Activated CD4-positive, alpha-beta T cell treated with anti-CD3 and anti-CD28 coated beads, Interleukin-2, amount 50 U/mL, for 16 hours (primary cell): ENCODE results near the gene PDLIM4.

ENCODE experiments used
- DNase-seq: peaks from one replicate; pipeline ENCODE4 v3.0.0-alpha.2; 2020

PDLIM4 gene

GRCh38 chr5:132227485-132228240 is 29.8 kb upstream of the PDLIM4 start, which contains the start of gene P4HA2:
P4HA2 (minus strand) TSS chr5:132227853; CDS start chr5:132218626, 9,227 bp downstream.
- peak; percentile 67 for DNase-seq

GRCh38 chr5:132228241-132229035 is 29.1 kb upstream of the PDLIM4 start:
- no peak for DNase-seq

DNA sequence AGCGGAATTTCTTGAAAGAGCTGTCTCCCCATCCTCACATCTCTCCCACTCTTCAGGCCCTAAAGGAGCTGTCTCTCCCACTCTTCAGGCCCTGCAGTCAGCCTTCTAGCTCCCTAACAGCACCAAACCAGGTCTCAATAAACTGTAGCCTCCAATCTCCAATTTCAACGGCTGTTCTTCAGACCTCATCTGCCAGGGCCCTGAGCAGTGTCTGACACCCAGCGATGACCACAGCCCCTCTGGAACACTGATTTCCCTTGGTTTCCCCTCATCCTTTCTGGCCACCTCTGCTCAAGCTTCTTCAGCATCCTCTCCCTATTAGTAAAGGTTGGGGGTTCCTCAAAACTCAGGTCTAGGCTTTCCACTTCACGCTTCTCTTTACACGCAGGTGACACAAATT is 28.3 kb upstream of the PDLIM4 start:
- no peak for DNase-seq

DNA sequence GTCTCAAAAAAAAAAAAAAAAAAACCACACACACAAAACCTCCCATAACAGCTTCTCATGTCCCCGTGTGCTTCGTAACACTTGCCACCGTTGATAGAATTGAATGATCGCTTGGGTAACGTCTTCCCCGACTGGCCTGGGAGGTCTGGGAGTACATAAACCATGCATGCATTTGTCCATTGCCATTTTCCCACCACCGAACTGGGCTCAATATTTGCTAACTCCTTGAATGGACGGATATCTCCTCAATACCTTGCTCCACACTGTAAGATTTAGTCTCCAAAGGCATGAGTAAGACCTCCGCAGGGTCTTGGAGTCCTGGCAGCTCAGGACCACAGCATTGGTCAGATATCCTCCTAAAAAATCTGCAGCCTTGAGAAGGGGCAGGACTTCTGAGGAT is 26.6 kb upstream of the PDLIM4 start:
- DNase-seq = no peak

DNA sequence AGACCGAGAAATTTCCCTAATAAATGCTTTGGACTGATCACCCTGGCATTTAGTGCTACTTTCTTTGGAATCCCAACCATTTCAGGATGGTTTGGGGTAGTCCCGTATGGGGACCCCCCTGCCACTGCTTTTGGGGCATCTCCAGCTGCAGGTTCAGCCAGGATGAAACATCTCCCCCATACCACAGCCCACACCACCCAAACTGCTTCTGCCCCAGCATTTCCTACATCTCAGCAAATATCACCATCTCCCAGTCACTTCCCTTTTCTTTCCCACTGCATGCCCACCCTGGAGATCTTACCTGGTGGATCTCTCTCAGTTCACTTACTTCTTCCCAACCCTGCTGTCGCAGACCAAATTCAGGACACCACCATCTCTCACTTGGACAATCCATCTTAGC is 25.0 kb upstream of the PDLIM4 start:
- no peak for DNase-seq

GRCh38 chr5:132233081-132233480 is 24.4 kb upstream of the PDLIM4 start:
- no peak for DNase-seq

GRCh38 chr5:132233811-132234683 is 23.4 kb upstream of the PDLIM4 start:
- no peak for DNase-seq

- DNase-seq = no peak
These were observed 22.8 kb upstream of the PDLIM4 start for GRCh38 chr5:132234684-132235062.

GRCh38 chr5:132235340-132235739 is 22.2 kb upstream of the PDLIM4 start:
- DNase-seq = no peak

GRCh38 chr5:132237141-132237540 is 20.4 kb upstream of the PDLIM4 start:
- no peak for DNase-seq

DNA sequence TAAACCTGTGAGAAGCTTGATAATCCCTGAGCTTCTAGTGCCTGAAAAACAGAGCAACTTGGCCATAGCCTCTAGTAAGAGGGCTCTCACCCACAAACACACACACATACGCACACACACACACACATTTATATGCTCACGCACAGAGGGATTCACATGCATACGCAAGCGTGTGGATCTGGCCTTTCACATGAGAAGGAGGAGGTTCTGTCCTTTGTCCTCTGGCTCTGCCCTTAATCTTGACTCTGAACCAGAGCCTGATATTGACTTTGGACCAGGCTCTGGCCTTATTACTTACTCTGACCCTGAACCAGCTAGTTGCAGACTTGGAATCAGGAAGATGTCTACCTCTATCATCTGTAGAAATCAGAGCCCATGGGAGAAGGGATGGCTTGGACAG is 19.8 kb upstream of the PDLIM4 start:
- DNase-seq = no peak

DNA sequence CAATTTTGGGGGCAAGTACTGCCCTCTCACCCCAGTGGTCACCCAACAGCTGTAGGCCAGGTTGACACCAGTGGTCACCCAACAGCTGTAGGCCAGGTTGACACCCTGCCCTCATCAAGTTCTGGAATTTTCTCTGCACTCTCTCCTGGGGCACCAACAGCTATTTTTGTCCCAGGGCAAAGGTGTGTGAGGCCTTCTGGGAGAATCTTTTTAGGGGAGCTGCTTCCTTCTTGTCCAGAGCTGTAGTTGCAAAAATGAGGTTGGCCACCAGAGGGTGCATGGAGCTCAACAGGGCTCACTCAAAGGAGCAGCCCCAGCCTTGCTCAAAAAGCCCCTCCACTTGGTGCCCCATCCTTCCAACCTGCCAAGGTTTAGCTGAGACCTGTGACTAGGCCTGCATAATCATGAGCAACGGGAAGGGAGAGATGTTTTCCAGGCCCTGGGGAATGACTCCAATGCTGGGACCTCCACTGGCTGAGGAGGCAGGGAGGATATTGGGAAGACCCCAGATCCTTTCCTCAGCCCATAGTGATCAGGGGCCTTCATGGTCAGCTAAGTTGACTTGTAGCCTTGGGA is 19.2 kb upstream of the PDLIM4 start:
- peak; percentile 73 for DNase-seq

GRCh38 chr5:132238901-132239500 is 18.5 kb upstream of the PDLIM4 start:
- no peak for DNase-seq

- no peak for DNase-seq
These were observed 17.7 kb upstream of the PDLIM4 start for GRCh38 chr5:132239776-132240175.

GRCh38 chr5:132243366-132243977 is 14.0 kb upstream of the PDLIM4 start:
- DNase-seq = no peak

DNA sequence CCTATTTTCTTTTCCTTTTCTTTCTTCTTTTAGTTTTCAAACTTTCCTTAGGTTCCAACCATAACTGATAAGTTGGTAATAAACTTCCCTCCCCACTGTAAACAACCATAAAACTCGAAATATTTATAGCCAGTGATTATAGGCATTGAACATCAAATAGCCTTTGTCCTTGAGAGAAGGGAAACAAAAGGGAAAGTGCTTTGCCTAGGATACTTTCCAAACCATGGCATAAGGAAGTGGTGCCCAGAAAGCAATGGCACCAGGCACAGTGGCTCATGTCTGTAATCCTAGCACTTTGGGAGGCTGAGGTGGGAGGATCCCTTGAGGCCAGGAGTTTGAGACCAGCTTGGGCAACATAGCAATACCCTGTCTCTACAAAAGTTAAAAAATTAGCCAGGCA is 11.9 kb upstream of the PDLIM4 start:
- DNase-seq = no peak

DNA sequence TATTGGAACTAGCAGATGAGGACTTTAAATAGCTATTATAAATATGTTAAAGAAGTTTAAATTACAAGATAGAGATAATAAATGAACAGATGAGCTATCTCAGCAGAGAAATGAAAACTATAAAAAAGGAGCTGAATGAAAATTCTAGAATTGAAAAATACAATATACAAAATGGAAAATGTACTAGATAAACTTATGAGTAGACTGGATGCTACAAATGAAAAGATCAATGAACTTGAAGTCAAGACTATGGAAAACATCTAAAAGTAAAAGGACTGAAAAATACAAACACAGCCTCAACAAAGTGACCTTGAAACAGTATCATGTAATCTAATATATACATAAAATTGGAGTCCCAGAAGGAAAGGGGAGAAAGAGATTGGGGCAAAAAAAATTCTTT is 10.7 kb upstream of the PDLIM4 start:
- no peak for DNase-seq

- DNase-seq = no peak
These were observed 6.9 kb upstream of the PDLIM4 start for GRCh38 chr5:132250547-132250946.

- no peak for DNase-seq
These were observed 6.2 kb upstream of the PDLIM4 start for GRCh38 chr5:132251220-132251725.

GRCh38 chr5:132253008-132253441 is 4.5 kb upstream of the PDLIM4 start:
- DNase-seq = no peak

GRCh38 chr5:132253452-132254320 is 3.8 kb upstream of the PDLIM4 start:
- DNase-seq = no peak
